Retinal pigment epithelial cell (primary cell): Measurements from ENCODE around the gene RBM22.

Experiments used
- DNase-seq: peaks from one replicate; pipeline ENCODE4 v3.0.0-alpha.2; 2010; ENCODE audit warnings: low read depth
- H3K4me3 ChIP-seq: 2 replicates; pipeline ENCODE4 v1.5.1; 2011; ENCODE audit warnings: mild to moderate bottlenecking, low read length, control low read depth, moderate library complexity
- TF ChIP-seq, protein P1 (sequence below): conservative IDR thresholded peaks from 2 replicates; pipeline ENCODE4 v1.5.1; 2011; ENCODE audit warnings: low read depth, low read length, control low read depth, inconsistent platforms

The RBM22 gene

DNA sequence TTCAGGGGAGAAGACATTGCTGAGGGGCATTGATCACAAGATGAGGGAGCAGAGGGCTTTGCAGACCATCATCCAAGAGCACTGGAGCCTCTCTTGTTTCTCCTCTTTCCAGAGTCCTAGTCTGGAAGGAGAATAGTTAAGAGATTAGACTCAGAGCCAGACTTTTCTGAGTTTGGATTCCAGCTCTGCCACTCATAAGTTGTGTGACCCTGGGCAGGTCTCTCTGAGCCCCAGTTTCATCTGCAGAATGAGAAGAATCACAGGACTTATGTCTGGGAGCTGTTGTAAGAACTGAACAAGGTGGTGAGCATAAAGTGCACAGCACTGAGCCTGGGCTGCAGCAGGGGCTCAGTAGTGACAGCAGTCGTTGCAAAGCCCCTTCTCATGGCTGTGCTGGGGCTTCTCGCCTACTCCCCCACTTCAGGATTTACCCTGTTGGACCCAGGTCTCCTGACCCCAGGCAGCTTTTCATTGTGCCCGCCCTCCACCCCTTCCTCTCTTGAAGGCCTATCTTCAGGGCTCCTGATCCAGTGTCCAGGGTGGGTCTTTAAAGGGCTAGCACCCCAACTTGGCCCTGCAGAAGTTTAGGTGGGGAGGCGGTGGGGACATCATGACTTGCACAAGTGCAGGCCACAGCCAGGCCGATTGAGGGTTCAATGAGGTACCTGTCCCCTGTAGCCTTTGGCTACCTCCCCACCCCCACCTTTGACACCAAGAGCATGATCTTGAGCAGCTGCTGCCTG is 58.9 kb downstream of the RBM22 start:
- TF ChIP-seq, protein P1, sequence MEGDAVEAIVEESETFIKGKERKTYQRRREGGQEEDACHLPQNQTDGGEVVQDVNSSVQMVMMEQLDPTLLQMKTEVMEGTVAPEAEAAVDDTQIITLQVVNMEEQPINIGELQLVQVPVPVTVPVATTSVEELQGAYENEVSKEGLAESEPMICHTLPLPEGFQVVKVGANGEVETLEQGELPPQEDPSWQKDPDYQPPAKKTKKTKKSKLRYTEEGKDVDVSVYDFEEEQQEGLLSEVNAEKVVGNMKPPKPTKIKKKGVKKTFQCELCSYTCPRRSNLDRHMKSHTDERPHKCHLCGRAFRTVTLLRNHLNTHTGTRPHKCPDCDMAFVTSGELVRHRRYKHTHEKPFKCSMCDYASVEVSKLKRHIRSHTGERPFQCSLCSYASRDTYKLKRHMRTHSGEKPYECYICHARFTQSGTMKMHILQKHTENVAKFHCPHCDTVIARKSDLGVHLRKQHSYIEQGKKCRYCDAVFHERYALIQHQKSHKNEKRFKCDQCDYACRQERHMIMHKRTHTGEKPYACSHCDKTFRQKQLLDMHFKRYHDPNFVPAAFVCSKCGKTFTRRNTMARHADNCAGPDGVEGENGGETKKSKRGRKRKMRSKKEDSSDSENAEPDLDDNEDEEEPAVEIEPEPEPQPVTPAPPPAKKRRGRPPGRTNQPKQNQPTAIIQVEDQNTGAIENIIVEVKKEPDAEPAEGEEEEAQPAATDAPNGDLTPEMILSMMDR = no peak
- H3K4me3 ChIP-seq = peak overlapping the region; percentile 65
- DNase-seq = no peak

DNA sequence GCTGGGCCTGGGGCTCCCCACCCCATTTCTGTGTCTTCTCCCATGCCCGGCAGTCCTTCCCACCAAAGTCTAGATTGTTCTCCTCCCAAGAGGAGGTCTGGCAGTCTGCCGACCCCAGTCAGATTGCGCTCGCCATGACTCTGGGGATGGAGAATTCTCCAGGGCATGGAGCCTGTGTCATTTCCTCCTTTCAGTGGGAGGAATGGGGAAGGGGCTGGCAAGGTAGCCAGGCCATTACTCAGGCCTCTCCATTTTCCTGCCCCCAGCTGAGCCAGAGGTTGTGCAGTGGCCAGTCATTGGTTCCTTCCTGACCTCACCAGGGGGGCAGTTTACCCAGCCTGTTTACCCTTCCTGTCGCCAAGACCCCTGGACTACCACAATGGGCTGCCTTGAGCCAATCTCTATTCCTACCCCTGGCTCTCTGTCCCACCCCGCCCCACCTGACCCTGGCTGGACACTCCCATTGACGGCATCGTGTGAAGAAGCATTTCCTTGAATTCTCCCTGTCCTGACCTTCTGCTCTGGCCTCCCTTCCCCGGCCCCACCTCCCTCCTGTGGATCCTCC is 59.8 kb downstream of the RBM22 start:
- TF ChIP-seq, protein P1 = no peak
- no peak for DNase-seq
- peak overlapping the region; percentile 65 for H3K4me3 ChIP-seq
